Hepatic stellate cell (primary cell): ENCODE measurements around the gene RRAD.

Experiments used
- DNase-seq: peaks from one replicate; pipeline ENCODE4 v3.0.0; 2011; ENCODE audit warnings: low spot score

The RRAD gene

DNA sequence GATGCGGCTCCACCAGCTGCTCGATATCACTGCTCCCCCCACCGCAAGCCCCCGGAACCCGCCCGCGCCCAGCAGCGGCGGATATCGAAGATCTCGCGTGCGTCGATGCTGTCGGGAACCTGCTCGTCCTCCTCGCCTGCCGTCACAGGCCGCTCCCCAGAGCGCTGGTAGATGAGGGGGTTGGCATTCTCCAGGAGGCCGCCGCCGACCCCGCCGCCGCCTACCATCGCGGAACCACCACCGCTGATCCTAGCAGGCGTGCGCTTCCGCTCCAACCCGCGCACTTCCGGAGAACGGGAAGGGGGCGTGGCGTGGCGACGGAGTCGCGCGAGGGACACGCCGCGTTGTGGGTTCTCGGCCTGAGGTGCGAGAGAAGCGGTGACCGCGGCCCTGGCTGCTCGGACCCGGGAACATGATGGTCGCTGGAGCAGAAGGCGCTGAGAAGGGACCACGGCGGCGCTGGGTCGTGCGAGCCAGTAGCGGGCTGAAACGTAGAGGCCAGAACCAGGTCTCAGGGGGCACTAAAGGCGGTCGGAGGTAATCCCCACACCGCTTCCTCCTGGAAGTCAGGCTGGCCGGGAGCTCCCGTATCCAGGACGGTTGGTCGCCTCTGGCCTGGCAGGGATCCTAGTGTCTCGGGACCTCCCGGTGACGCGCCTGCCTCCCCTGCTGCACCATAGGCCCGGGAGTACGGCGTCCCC is 9.0 kb upstream of the RRAD start, which contains the start of gene CIAO2B:
CIAO2B (minus strand) TSS at position 265 of the 701 bp plus-strand sequence; CDS start at position 227, 38 bp downstream.
- DNase-seq, result peak; percentile 93

DNA sequence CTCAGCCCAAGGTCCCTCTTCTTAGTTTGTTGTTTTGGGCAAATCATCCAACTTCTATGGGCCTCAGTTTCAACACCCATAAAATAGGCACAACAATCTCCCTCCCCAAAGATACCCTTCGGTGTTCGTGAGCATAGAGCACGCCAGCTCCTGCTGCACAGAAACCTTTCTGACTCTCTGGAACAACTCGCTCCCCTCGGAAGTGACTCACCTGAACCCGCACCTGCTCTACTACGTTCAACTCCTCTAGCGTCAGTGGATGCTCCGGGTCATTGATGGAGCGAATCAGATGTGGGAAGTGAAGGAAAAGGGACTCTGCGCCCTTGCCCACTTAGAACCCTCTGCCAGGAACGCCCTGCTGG is 8.4 kb upstream of the RRAD start:
- DNase-seq, result peak; percentile 32

DNA sequence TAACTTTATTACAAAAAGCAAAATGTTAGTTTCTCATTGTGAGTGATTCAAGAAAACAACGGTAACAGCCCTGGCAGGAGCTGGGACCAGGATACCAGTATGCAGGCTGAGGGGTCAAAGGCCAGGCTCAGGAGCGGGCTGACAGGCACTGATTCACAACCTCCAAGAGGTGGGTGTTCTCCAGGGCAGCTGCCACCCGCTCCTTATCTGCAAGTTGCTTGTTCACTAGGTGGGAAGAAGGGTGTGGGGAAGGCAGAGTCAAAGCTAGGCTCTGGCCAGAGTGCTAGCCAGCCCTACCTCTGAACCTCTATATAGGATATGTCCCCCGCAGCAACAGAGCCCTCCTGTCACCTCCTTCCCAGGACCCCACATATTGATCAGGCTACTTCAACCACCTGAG is 6.7 kb upstream of the RRAD start:
- DNase-seq, result no peak

- no peak for DNase-seq
Observed at GRCh38 chr16:66931665-66932064, 6.3 kb upstream of the RRAD start.

- DNase-seq, result no peak
Observed at GRCh38 chr16:66930189-66930588, 4.9 kb upstream of the RRAD start.

- DNase-seq, result peak; percentile 39
Observed at GRCh38 chr16:66928702-66929388, 3.5 kb upstream of the RRAD start.

DNA sequence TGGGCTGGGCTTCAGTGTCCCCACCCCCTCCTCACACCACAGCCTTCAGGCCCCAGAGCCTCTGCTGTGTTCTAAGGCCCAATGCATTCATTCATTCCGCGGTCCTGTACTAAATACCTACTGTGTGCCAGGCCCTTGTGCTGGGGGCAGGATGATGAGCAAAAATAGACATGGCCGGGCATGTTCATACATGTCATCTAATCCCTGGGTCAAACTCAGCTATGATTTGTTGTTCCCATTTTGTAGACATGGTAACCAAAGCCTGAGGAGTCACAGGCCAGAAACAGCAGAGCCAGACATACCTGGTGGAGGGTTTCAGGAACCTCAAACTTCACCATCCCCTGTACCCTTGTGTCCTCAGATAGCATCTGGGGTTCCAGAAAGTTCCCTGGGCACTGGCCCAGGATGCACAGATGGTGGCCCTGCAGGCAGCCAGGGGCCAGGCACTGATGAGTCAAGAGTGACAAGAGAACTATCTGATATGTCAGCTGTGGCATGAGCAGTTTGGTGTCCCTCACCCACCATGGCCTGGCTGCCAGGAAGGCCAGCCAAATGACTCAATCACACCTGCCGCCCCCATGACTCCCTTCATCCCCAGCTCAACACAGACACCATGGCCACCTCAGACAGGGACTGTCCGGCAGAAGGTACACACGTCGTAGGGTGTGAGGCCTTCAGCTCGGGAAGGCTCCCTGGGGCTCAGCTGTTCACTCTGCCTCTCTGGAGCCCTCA is 2.7 kb upstream of the RRAD start:
- DNase-seq, result peak; percentile 38

DNA sequence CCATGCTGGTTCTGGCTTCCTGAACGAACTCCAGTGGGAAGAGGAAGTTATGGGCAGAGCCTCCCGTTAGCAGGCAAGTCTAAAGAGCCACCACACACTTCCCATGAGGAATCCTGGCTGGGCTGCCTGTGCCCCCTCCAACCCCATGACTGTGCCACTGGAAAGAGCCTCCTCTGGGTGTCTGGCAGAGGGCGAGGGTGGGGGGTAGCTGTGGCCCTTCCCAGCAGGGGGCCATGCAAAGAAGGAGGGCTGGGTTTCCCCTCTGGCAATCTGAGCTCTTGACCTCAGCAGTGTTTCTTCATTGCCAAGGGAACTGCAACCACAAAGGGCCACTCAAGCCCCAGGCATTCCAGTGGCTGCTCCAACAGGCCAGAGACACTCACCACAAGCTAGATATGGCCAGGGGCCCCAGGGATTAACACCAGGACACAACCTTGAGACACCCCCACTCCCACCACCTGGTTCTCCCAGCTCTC is 1.7 kb upstream of the RRAD start:
- peak; percentile 94 for DNase-seq

DNA sequence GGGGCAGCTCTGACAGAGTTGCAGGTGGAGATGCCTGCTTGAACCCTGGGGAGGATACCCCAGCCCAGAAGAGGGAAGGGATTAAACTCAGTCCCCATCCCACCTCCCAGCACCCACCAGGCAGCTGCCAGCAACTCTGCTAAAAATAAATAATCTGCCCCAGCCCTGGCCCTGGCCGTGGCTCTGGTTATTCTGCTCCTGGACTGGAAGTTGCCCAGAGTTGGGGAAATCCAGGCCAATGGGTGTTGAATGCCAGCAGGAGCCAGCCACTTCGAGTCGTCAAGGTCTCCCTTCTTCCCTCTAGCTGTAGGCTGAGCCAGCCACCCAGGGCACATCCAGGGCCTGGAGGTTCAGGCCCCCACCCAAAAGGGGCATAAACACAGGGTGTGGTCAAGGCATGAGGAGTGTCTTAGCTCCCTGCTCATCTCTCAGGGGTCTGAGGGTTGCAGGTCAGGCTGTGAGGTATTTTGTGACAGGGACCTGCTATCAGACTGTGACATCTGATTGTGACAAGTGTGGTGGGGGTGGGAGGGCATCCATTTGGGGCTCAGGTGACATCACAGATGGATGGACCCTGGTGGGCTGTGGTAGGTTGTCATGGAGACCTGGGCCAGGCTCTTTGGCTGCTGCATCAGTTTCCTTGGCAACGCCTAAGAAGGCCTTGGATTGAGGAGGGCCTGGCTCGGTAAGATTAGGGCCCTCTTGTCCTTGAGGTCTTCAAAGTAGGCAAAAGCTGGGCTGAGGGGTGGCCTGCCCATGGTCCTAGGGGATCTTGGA is 1.0 kb upstream of the RRAD start:
- DNase-seq, result peak; percentile 39

GRCh38 chr16:66924527-66925321 is 611 bp downstream of the RRAD start:
- DNase-seq, result peak; percentile 63

DNA sequence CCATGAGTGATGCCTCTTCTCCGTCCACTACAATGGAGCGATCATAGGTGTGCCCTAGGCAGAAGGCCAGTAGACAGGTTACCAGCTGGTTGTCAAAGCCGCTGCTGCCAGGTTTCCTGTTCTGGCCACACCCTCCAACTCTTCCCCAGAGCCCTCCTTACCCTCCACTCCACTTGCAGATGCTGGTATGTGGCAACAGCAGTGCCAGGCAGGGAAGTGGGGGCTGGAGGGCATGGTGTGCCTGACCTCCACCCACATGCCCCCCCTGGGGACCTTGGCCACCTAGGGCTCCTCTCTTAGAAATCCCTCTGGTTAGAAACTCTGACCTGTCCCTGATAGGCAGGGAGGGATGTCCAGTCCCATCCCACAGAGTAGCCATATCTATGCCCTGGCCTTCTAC is 1.5 kb downstream of the RRAD start:
- DNase-seq, result no peak

- DNase-seq, result peak; percentile 96
Observed at GRCh38 chr16:66923247-66923731, 2.0 kb downstream of the RRAD start.

GRCh38 chr16:66921729-66922450 is 3.4 kb downstream of the RRAD start:
- no peak for DNase-seq

DNA sequence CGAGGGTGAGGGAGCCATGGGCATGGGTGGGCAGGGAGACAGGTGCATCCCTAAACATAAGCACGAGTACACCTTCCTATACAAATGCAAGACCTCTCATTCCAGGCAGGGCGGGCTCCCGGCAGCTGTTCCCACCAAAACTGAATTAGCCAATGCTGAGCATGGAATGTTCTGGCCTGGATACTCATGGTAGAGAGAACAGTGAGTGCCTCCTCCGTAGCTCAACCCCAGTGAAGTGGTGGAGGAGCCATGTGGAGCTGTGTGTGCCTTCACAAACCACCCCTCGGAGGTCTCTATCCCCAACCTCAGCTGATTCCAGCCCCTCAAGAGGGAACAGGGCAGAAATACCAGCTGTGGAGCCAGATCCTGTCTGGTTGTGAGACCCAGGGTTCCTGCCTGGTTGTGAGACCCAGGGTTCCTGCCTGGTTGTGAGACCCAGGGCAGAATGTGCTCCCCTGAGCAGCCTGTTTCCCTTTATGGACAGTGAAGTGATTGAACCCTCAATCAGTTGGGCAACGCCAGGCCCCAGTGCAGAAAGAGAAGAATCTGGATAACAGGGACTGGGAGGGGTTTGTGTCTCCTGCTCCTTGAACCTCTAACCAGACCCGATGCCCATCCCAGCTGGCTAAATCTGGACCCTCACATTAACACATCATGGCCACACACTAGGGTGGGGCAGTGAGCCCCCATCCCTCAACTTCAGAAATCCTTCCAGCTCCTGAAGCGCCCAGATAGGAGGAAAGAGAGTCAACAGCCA is 4.2 kb downstream of the RRAD start:
- DNase-seq, result no peak

DNA sequence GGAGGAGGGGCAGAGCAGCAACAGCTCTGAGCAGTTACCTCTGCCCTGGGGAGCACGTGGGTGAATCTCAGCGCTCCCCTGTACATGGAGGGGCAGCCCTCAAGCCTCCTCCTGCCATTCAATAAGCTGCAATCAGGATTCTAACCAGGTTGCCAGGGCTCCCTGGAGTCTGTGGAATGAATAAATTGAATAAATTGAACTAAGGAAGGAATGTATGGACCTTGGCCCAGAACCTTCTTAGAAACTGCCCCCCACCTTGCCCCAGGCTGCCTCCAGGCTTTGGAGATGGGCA is 5.1 kb downstream of the RRAD start:
- no peak for DNase-seq

- DNase-seq, result no peak
Observed at GRCh38 chr16:66919569-66920298, 5.6 kb downstream of the RRAD start.

- no peak for DNase-seq
Observed at GRCh38 chr16:66918803-66919568, 6.3 kb downstream of the RRAD start, which contains the start of gene CDH16. Gene CDH16, minus strand, starts transcription at chr16:66918885. Its CDS starts 820 bp downstream, at chr16:66918065.

GRCh38 chr16:66918355-66918754 is 7.0 kb downstream of the RRAD start:
- DNase-seq, result no peak
